HCT116 (cell line): ENCODE data around the gene B3GNT4. TPM values are rescaled to one million over a fixed set of nuclear protein-coding genes. Genes with fewer than 3 reads are reported as not detected.

Experiments
- ATAC-seq: fragments of 200-7000 bp; cut with Tn5 transposase; 2 replicates; pipeline ENCODE4 v1.9.1; 2020; ENCODE audit warnings: mild to moderate bottlenecking, moderate library complexity
- BruUV-seq: library from RNA; stranded (reverse); fragments of 400-500 nt; replicated peaks from 2 replicates; lab custom pipeline; 2021; lab: Mats Ljungman, UMichigan
- CTCF ChIA-PET: fragments of 300-600 bp; sonication (Branson Sonifier 250); formaldehyde crosslinking; loops from one replicate; lab custom pipeline; 2021; ENCODE audit warnings: antibody characterized with exemption; lab: Charles Lee
- POLR2A ChIA-PET: fragments of 300-600, 350-600 bp; sonication (Branson Sonifier 250); formaldehyde crosslinking; loops from one replicate; lab custom pipeline; 2021; ENCODE audit warnings: antibody characterized with exemption; lab: Charles Lee
- RAD21 ChIA-PET, 2 experiments: fragments of 300-600 bp; sonication (Branson Sonifier 250); formaldehyde crosslinking; loops; one replicate each; lab custom pipeline; 2023; ENCODE audit warnings: low total read pairs in 2 of 2; ENCODE audit not compliant: uncharacterized antibody in 2 of 2, unreplicated experiment in 2 of 2, low non-redundant PET in 1 of 2; lab: Charles Lee
- DNase-seq: peaks from one replicate; pipeline ENCODE4 v3.0.0-alpha.2; 2010; ENCODE audit warnings: low read depth, low spot score
- H2AFZ ChIP-seq: fragments of 200-600 bp; shearing (Covaris generic), sonication (generic); 2 replicates; pipeline ENCODE4 v1.6.1; 2017; ENCODE audit warnings: low read depth, mixed run types, mixed read lengths, antibody characterized with exemption, low read length; ENCODE audit not compliant: poor library complexity, severe bottlenecking
- H3K27ac ChIP-seq: 2 replicates; pipeline ENCODE4 v1.5.1; 2012; ENCODE audit warnings: low read depth, low read length
- H3K27me3 ChIP-seq: fragments of 200-600 bp; sonication (generic); 2 replicates; pipeline ENCODE4 v1.6.1; 2016; ENCODE audit warnings: mixed run types, low read length, mixed read lengths; ENCODE audit not compliant: insufficient read depth
- H3K36me3 ChIP-seq, 2 experiments: fragments of 200-500 bp in 1 of 2; fragments of 200-600 bp in 1 of 2; sonication (Bioruptor generic) in 1 of 2; sonication (generic) in 1 of 2; 2 replicates each; pipeline versions ENCODE4 v1.5.1 to v1.6.1; 2014 to 2016; ENCODE audit warnings: low read length in 2 of 2, inconsistent platforms in 1 of 2, mixed read lengths in 1 of 2, mixed run types in 1 of 2; ENCODE audit not compliant: insufficient read depth in 2 of 2, control insufficient read depth in 1 of 2
- H3K4me1 ChIP-seq, 2 experiments: fragments of 200-600 bp in 1 of 2; sonication (generic) in 1 of 2; 2 replicates each; pipeline versions ENCODE4 v1.5.1 to v1.6.1; 2012 to 2017; ENCODE audit warnings: low read length in 2 of 2, inconsistent platforms in 1 of 2, mild to moderate bottlenecking in 1 of 2, mixed read lengths in 1 of 2, mixed run types in 1 of 2, moderate library complexity in 1 of 2; ENCODE audit not compliant: insufficient read depth in 2 of 2, control insufficient read depth in 1 of 2
- H3K4me2 ChIP-seq: fragments of 200-600 bp; sonication (generic); 2 replicates; pipeline ENCODE4 v1.6.1; 2017; ENCODE audit warnings: mixed run types, low read length, mixed read lengths
- H3K4me3 ChIP-seq, 2 experiments: fragments of 200-600 bp in 1 of 2; sonication (generic) in 1 of 2; replicated peaks in 1 of 2; 2 replicates each; pipeline ENCODE4 v1.5.1; 2011 to 2016; ENCODE audit warnings: low read length in 2 of 2, control low read depth in 1 of 2, low read depth in 1 of 2, mild to moderate bottlenecking in 1 of 2, mixed read lengths in 1 of 2, mixed run types in 1 of 2
- H3K79me2 ChIP-seq: fragments of 200-600 bp; sonication (generic); 2 replicates; pipeline ENCODE4 v1.6.1; 2017; ENCODE audit warnings: mild to moderate bottlenecking, mixed run types, low read length, moderate library complexity, mixed read lengths; ENCODE audit not compliant: insufficient read depth
- H3K9ac ChIP-seq: fragments of 200-600 bp; sonication (generic); 2 replicates; pipeline ENCODE4 v1.6.1; 2016; ENCODE audit warnings: low read length, mixed read lengths
- H3K9me2 ChIP-seq: fragments of 200-600 bp; sonication (generic), shearing (Covaris generic); 2 replicates; pipeline ENCODE4 v1.6.1; 2017; ENCODE audit warnings: mixed run types, mild to moderate bottlenecking, moderate library complexity; ENCODE audit not compliant: insufficient read depth
- H3K9me3 ChIP-seq, 2 experiments: fragments of 200-500 bp in 1 of 2; fragments of 200-600 bp in 1 of 2; sonication (Bioruptor generic) in 1 of 2; sonication (generic) in 1 of 2; 2 replicates each; pipeline ENCODE4 v1.6.1; 2014 to 2017; ENCODE audit warnings: low read length in 2 of 2, mixed read lengths in 2 of 2, inconsistent platforms in 1 of 2, low read depth in 1 of 2, mild to moderate bottlenecking in 1 of 2, mixed run types in 1 of 2, moderate library complexity in 1 of 2; ENCODE audit not compliant: control insufficient read depth in 1 of 2, insufficient read depth in 1 of 2
- H4K20me1 ChIP-seq: fragments of 200-600 bp; sonication (generic), shearing (Covaris generic); 2 replicates; pipeline ENCODE4 v1.6.1; 2017; ENCODE audit warnings: mixed run types, mild to moderate bottlenecking, moderate library complexity; ENCODE audit not compliant: insufficient read depth
- CBX3 ChIP-seq: IDR thresholded peaks from 2 replicates; pipeline ENCODE4 v1.6.1; 2012; ENCODE audit warnings: low read depth
- CEBPB ChIP-seq: IDR thresholded peaks from 2 replicates; pipeline ENCODE4 v1.6.1; 2012; ENCODE audit warnings: low read depth
- EZH2 ChIP-seq: fragments of 200-600 bp; sonication (generic); IDR thresholded peaks from 2 replicates; pipeline ENCODE4 v1.6.1; 2017; ENCODE audit warnings: antibody characterized with exemption, mixed run types
- JUND ChIP-seq: IDR thresholded peaks from 2 replicates; pipeline ENCODE4 v1.6.1; 2012
- POLR2A ChIP-seq: IDR thresholded peaks from 2 replicates; pipeline ENCODE4 v1.7.0; 2011; ENCODE audit warnings: borderline replicate concordance; ENCODE audit not compliant: insufficient read depth, insufficient read length; ENCODE audit errors: extremely low read depth
- SIN3A ChIP-seq: IDR thresholded peaks from 2 replicates; pipeline ENCODE4 v1.6.1; 2012; ENCODE audit warnings: low read depth
- SP1 ChIP-seq: IDR thresholded peaks from 2 replicates; pipeline ENCODE4 v1.6.1; 2012; ENCODE audit warnings: low read depth
- SRF ChIP-seq: IDR thresholded peaks from 2 replicates; pipeline ENCODE4 v1.6.1; 2012; ENCODE audit warnings: low read depth
- YY1 ChIP-seq: IDR thresholded peaks from 2 replicates; pipeline ENCODE4 v1.6.1; 2011; ENCODE audit warnings: low read length, low read depth, moderate library complexity, mild to moderate bottlenecking; ENCODE audit not compliant: insufficient replicate concordance; ENCODE audit errors: extremely low read depth
- ZNF274 ChIP-seq: fragments of 200-500 bp; sonication (Bioruptor generic); IDR thresholded peaks from 2 replicates; pipeline ENCODE4 v1.6.1; 2014; ENCODE audit warnings: mild to moderate bottlenecking, low read depth, low read length, inconsistent platforms
- intact Hi-C: fragments of 100-400 bp; cut with micrococcal nuclease; formaldehyde crosslinking; loops from 2 replicates; pipeline ENCODE4 v1.10.0; 2022
- total RNA-seq: library from RNA; stranded (reverse); gene quantifications from one replicate; pipeline ENCODE4 v1.2.1, GENCODE V29; 2021; ENCODE audit not compliant: unreplicated experiment
- TF ChIP-seq, protein P1 (sequence below): IDR thresholded peaks from 2 replicates; pipeline ENCODE4 v1.6.1; 2011; ENCODE audit warnings: mild to moderate bottlenecking, low read length, moderate library complexity; ENCODE audit not compliant: insufficient replicate concordance; ENCODE audit errors: extremely low read depth
- TF ChIP-seq, protein P2 (sequence below): IDR thresholded peaks from 2 replicates; pipeline ENCODE4 v1.6.1; 2012
- TF ChIP-seq, protein P3 (sequence below), 3 experiments: fragments of 200-600 bp in 1 of 3; sonication (generic) in 1 of 3; IDR thresholded peaks in 2 of 3; conservative IDR thresholded peaks in 1 of 3; 2 replicates each; pipeline ENCODE4 v1.5.1; 2012 to 2017; ENCODE audit warnings: low read depth in 2 of 3, low read length in 2 of 3, antibody characterized with exemption in 1 of 3, borderline replicate concordance in 1 of 3, control low read depth in 1 of 3, mild to moderate bottlenecking in 1 of 3, mixed read lengths in 1 of 3, mixed run types in 1 of 3, moderate library complexity in 1 of 3; ENCODE audit not compliant: insufficient read depth in 1 of 3
- TF ChIP-seq, protein P4 (sequence below): IDR thresholded peaks from 2 replicates; pipeline ENCODE4 v1.6.1; 2012

Gene B3GNT4
- total RNA-seq, 1 experiment from 2014 or later: 7.1 TPM

DNA sequence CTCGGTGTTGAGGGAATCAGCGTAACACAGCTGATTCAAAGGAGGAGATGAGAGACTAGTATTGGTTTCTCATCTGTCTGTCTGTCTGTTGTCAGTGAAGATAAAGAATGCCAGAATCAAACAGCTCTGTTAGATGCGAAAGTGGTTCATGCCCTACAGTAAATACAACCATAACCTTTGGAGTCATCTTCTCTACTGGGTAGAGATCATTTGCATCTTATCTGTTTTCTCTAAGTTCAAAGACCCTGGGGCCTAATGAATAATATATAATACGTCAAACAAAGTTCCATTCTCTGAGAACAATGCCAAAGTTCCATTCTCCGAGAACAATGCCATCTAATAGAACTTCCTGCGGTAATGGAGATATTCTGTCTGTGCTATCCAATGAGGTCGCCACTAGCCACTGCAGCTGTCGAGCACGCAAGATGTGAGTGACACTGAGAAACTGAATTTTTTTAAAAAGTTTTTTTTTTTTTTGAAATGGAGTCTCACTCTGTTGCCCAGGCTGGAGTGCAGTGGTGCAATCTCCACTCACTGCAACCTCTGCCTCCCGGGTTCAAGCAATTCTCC, 36.1 kb upstream of the B3GNT4 start (continued):
- TF ChIP-seq SRF (no peak), YY1 (no peak)
- TF ChIP-seq, protein P1, sequence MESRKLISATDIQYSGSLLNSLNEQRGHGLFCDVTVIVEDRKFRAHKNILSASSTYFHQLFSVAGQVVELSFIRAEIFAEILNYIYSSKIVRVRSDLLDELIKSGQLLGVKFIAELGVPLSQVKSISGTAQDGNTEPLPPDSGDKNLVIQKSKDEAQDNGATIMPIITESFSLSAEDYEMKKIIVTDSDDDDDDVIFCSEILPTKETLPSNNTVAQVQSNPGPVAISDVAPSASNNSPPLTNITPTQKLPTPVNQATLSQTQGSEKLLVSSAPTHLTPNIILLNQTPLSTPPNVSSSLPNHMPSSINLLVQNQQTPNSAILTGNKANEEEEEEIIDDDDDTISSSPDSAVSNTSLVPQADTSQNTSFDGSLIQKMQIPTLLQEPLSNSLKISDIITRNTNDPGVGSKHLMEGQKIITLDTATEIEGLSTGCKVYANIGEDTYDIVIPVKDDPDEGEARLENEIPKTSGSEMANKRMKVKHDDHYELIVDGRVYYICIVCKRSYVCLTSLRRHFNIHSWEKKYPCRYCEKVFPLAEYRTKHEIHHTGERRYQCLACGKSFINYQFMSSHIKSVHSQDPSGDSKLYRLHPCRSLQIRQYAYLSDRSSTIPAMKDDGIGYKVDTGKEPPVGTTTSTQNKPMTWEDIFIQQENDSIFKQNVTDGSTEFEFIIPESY: no peak

DNA sequence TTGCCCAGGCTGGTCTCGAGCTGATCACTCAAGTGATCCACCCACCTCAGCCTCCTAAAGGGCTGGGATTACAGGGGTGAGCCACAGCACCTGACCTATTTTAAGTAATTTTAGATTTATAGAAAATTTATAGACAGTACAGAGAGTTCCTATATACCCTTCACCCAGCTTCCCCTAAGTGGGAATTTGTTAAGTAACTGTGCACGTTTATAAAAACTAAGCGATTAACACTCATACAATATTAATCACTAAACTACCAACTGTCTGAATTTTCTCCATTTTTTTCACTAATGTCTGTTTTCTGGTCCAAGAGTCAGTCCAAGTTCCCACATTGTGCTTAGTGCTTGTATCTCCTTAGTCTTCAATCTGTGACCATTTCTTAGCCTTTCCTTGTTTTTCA, 35.0 kb upstream of the B3GNT4 start:
- no peaks in the 10 kb centered on the region for H3K79me2 ChIP-seq
- H4K20me1 ChIP-seq: no peaks in the 10 kb centered on the region
- CTCF ChIA-PET: no interaction called here
- H2AFZ ChIP-seq: no peak overlapping the region
- no peak overlapping the region for H3K4me2 ChIP-seq
- no peak overlapping the region for H3K9ac ChIP-seq
- RAD21 ChIA-PET: no interaction called here
- no peak for DNase-seq
- no peak overlapping the region for H3K4me3 ChIP-seq
- intact Hi-C loops: no loop called here
- POLR2A ChIA-PET: no interaction called here
- no peak overlapping the region for H3K27ac ChIP-seq
- H3K36me3 ChIP-seq: no peaks in the 10 kb centered on the region
- no TSS peak for BruUV-seq
- no peaks in the 10 kb centered on the region; the same call in 1 of the 2 replicates for H3K27me3 ChIP-seq
- no peak for ATAC-seq
- H3K9me2 ChIP-seq: no peaks in the 10 kb centered on the region
- TF ChIP-seq, protein P2, sequence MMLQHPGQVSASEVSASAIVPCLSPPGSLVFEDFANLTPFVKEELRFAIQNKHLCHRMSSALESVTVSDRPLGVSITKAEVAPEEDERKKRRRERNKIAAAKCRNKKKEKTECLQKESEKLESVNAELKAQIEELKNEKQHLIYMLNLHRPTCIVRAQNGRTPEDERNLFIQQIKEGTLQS: no peak
- TF ChIP-seq EZH2 (no peak), SP1 (no peak), CEBPB (no peak), ZNF274 (no peak), SIN3A (no peak), CBX3 (no peak), JUND (no peak), POLR2A (no peak), YY1 (no peak)
- TF ChIP-seq, protein P3, sequence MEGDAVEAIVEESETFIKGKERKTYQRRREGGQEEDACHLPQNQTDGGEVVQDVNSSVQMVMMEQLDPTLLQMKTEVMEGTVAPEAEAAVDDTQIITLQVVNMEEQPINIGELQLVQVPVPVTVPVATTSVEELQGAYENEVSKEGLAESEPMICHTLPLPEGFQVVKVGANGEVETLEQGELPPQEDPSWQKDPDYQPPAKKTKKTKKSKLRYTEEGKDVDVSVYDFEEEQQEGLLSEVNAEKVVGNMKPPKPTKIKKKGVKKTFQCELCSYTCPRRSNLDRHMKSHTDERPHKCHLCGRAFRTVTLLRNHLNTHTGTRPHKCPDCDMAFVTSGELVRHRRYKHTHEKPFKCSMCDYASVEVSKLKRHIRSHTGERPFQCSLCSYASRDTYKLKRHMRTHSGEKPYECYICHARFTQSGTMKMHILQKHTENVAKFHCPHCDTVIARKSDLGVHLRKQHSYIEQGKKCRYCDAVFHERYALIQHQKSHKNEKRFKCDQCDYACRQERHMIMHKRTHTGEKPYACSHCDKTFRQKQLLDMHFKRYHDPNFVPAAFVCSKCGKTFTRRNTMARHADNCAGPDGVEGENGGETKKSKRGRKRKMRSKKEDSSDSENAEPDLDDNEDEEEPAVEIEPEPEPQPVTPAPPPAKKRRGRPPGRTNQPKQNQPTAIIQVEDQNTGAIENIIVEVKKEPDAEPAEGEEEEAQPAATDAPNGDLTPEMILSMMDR (IDR thresholded peaks at IDR 0.05 in 2 of 3, conservative IDR thresholded peaks at IDR 0.05 in 1 of 3; ENCODE audit: borderline replicate concordance in 1 of 3, insufficient read depth in 1 of 3, low read depth in 2 of 3, low read length in 2 of 3): no peak
- TF ChIP-seq, protein P4, sequence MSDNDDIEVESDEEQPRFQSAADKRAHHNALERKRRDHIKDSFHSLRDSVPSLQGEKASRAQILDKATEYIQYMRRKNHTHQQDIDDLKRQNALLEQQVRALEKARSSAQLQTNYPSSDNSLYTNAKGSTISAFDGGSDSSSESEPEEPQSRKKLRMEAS: no peak
- no peaks in the 10 kb centered on the region for H3K4me1 ChIP-seq
- H3K9me3 ChIP-seq: no peaks in the 10 kb centered on the region
